ENCODE data around the gene GPN3.
"Not testable (repeated sequence)": the region's sequence is repeated elsewhere in the genome, so short reads cannot be mapped to it uniquely, and the experiment has no call there.

GPN3 gene

DNA sequence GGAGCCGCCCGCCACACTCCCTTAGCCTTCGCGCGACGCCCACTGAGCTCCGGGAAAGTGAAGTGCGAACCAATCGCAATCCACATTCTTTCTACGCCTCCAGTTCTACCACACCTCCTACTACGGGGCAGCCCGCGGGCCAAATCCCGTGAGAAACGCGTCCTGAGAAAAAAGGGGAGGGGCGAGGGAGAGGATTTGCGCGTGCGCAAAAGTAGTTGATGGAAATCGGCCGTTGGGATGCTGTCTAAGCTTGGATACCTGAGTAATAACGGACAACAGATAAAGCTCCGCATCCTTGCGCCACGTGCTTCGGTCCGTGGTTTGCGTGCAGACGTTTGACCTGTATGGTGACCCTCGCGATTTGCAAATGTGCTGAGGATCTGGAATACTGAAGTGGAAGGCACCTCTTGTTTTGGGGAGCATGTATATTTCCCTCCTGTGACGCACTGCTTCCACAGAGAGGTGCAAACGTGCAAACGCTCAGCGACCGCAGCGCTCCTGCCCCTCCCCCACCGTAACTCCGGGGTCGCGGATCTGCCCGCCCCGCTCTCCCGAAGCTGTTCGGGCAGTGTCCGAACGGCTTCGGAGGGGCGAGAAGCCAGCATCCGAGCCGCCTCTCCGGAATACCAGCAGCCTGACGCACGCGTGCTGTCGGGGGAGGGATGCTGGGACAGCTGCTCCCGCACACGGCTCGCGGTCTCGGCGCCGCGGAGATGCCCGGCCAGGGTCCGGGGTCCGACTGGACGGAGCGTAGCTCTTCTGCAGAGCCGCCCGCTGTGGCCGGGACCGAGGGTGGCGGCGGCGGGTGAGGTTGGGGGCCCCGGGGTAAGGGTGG is at the start of gene GPN3, which contains the start of gene FAM216A:
TSS of gene GPN3 (minus strand) at position 44 of the 835 bp plus-strand sequence. CDS start 54 bp downstream, outside the sequence.
TSS of gene FAM216A (plus strand) at position 632 of the 835 bp plus-strand sequence. CDS start at position 663, 31 bp downstream.
- DNase-seq = peak; percentile 96

DNA sequence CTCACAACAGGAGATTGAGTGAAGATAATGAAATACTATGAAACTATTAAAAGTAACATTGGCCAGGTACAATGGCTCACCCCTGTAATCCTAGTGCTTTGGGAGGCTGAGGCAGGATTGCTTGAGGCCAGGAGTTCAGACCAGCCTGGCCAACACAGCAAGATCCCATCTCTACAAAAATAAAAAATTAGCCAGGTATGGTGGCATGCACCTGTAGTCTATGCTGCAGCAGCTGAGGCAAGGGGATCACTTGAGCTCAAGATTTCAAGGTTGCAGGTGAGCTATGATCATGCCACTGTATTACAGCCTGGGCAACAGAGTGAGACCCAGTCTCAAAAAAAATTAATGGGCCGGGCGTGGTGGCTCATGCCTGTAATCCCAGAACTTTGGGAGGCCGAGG is 48.9 kb upstream of the GPN3 start:
- DNase-seq = no peak

DNA sequence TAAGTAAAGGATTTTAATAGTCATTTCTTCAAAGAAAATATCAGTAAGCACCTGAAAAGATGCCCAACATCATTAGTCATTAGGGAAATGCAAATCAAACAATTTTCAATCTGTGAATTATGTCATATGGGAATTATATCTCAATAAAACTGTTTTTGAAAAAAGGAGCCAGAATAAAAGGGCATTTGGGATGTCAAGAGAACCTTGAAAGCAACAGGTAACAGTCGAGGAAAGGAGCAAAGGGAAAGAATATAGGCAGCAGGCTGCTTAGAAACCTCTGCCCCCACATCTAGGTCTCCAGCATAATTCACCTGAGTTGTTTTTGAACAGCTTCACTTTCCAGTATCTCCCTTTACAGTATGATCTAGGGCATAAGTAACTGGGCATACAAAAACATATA is 46.3 kb upstream of the GPN3 start:
- DNase-seq = no peak

DNA sequence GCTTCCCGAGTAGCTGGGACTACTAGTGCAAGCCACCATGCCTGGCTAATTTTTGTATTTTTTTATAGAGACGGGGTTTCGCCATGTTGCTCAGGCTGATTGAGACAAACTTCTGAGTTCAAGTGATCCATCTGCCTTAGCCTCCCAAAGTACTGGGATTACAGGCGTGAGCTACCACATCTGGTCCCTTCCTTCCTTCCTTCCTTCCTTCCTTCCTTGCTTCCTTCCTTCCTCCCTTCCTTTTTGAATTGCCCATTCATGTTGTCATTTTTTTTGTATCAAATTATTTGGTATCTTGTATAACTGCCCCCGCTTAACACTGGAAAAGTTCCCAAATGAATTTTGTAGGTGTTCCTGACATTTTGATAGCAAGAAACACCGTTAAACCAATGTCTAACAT is 45.8 kb upstream of the GPN3 start:
- no peak for DNase-seq

DNA sequence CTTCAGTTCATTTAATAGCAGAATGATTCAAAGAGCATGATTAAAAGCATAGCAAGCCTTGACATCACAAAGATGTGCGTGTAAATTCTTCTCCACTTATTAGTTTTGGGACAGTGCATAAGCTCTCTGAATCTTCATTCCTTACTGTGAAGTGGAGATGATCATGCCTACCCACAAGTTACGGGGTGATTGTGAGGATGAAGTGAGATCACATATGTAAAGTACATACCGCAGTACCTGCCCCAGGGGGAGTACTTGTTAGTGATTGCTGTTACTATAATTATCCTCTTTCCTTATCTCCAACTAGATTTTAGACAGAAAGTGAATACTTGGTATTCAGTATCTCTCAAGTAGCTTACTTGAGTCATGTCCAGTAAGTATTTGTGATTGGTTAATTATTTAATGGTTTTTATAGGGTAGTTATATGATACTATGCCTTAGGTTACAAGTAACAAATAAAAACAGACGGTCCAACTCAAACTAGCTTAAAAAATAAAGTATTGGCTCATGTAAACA is 40.1 kb upstream of the GPN3 start:
- DNase-seq = no peak

DNA sequence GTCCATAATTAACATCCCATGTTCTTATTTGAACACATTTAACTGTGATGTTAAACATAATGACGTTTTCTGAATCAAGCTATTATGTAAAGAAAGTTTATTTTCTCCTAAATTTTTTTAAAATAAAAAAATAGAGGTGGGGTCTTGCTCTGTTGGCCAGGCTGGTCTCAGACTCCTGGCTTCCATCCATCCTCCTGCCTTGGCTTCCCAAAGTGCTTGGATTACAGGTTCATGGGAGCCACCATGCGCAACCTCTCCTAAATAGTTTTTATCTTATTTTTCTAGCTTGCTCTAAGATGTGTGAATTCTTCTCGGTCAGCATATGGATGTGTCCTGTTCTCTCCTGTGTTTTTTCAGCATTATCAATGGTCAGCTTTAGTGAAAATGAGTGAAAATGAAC is 37.3 kb upstream of the GPN3 start:
- no peak for DNase-seq

DNA sequence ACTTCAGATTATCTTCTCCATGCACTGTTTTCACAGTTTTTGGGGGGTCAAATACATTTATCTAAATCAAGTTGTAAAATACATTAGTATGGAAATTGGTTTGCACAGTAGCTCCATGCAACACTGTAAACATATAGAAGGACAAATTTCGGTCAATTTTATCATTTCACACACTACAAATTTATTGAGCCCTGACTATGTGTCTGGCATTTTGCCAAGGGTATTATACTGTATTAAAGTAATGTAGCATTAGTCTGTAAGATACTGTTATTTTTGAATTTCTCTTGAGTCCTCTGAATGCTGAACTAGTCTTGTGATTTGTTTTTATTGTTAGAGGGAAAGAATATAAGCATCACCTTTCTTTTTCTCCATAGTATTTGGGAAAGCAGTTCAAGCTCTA is 35.4 kb upstream of the GPN3 start:
- no peak for DNase-seq

DNA sequence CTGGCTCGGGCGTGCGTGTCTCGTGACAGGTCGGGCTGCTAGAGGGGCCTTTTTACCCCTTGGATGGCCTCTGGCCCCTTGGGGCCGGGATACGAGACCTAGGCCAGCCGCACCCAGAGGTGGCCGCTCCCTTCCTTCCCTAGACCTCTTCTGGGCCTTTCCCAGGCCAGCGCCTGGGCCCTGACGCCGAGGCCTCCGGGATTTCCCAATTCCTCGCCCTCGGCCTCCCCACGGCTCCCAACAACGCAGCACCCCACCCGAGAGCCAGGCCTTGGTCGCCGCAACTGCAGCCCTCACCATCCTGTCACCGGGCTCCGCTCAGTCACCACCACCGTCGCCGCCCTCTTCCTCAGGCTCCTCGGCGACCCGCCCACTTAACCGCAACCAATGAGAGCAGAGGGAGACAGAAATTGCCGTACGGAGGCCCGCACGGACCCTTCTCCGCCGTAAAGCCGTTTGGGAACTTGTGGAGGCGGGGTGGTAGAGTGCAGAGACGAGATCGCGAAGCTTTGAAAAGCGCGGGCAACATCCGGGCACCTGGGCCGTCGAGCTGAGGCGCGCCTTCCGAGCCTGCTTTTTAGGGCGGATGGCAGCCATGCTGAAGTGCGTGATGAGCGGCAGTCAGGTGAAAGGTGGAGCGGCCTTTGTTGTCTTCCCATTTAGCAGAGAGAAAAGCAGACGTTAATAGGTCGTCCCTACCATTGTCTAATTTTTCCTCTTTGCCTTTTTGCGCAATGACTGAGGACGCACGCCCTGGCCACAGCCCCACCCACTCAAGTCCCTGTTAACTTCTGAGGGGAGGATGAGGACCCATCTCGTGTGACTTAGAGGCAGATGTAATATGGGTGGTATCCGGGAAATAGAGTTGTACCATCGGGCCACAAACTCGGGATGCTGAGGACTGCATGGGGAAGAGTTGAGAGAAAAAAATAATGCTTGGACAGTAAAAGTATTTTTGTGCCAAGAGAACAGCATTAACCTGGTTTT is 34.0 kb upstream of the GPN3 start, which contains the start of the genes RAD9B and VPS29:
TSS of gene RAD9B (plus strand) at position 580 of the 987 bp plus-strand sequence. CDS start at position 587, 7 bp downstream.
TSS of gene VPS29 (minus strand) at position 360 of the 987 bp plus-strand sequence. CDS start at position 300, 60 bp downstream.
- peak; percentile 97 for DNase-seq

DNA sequence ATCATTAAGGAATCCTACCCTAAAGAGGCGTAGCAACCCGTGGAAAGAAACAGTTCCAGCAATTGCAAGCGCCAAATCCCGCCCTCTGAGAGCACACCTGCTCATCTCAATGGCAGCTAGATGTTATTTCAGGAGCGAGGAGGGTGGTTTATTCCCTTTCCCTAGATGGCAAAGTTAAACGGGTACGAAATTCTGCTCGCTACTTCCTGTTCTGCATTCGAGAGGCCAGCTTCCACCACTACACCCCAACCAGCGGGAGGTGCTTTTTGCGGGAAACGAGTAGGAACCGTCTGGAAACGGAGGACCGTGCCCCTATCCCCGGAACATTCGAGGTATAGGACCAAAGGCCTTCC is 33.3 kb upstream of the GPN3 start:
- DNase-seq = peak; percentile 51

DNA sequence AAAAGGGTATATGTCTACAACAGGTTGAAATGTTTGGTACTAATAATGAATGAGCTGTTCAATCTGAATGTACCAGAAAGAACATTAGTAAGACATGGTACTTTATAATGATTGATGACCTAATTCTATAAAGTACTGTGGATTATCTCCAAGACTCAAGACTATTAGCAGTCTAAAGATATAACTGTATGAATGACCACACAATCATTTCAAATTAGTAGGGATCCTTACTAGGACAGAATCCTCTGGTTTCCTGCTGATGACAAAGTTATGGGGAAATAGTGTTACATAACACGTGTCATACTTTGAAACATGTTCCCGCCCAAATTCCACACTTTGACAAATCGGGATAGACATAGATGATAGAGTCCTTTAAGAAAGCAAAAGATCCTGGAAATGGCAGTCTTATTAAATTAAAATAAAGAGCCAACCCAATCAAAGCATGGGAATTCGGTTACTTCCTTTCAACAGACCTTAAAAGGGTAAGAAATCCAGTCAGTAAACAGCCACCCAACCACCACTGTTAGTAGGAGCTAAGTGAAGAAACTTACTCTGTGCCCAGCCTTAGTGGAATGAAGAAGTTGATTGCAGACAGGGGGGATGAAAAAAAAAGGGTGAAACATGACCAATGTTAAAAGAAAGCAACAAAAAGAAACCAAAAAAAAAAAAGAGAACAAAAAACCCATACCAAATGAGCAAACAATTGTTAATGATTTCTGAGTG is 31.1 kb upstream of the GPN3 start:
- no peak for DNase-seq

DNA sequence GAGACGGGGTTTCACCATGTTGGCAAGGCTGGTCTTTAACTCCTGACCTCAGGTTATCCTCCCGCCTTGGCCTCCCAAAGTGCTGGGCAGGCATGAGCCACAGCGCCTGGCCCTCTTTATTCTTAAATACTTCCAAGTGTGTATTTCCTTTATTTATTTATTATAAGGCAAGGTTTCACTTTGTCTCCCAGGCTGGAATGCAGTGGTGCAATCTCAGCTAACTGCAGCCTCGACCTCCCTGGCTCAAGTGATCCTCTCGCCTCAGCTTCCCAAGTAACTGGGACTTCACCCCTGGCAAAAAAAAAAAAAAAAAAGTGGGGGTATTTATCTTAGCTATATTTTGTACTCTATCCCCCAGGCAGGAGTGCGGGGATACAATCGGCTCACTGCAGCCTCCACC is 7.4 kb upstream of the GPN3 start:
- no peak for DNase-seq

DNA sequence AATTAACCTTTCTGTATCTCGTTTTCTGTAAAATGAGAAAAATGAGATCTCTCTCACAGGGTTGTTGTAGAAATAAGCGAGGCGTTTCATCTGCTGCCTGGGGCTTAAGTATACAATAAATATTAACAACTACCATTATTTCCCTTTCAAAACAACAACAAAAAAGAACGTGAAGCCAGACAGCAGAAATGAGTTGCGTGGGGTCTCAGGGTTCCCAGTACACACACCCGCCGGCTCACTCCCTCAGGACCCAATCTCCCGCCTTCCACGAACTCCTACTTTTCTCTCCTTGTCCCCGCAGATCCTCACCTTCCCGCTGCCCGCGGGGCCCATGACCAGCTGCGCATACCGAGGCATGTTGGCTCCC is 227 bp downstream of the GPN3 start:
- no peak for DNase-seq

DNA sequence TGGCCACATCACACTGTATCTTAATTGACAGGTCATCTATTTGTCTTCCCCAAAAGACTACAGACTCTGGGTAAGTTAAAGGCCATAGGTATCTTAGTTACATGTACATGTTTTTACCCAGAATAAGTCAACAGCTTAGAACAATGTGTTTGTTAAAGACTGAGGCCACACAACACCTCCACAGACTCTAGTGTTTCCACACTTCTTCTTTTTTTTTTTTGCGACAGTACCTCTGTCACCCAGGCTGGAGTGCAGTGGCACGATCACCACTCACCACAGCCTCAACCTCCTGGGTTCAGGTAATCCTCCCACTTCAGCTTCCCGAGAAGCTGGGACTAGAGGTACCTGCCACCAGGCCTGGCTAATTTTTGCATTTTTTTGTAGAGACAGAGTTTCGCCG is 1.3 kb downstream of the GPN3 start:
- DNase-seq = no peak

DNA sequence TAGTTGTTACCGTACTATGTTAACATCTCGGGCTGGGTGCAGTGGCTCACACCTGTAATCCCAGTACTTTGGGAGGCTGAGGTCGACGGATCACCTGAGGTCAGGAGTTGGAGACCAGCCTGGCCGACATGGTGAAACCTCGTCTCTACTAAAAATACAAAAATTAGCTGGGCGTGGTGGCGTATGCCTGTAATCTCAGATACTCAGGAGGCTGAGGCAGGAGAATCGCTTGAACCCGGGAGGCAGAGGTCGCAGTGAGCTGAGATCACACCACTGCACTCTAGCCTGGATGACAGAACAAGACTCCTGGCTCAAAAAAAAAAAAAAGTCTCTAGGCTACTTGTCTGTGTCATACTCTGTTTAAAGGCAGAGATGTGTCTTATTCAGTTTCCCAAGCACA is 2.3 kb downstream of the GPN3 start:
- DNase-seq = not testable (repeated sequence)

DNA sequence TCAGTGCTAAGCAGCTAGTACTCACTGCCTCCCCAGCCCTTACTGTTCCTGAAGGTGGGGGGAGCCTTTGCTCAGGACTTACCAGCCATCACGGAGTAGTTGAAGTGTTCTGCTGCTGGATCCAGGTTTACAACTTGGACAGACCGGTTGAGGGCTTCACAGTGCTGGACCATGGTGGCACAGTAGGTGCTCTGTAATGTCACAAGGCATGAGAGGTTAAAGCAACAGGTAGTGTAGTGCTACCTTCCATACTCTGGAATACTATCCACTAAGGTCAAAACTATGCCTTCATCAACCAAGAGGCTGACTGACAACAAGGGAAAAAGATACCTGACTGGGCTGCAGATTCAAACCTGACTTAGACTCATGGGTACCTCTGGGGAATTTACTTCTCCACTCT is 3.0 kb downstream of the GPN3 start:
- no peak for DNase-seq

DNA sequence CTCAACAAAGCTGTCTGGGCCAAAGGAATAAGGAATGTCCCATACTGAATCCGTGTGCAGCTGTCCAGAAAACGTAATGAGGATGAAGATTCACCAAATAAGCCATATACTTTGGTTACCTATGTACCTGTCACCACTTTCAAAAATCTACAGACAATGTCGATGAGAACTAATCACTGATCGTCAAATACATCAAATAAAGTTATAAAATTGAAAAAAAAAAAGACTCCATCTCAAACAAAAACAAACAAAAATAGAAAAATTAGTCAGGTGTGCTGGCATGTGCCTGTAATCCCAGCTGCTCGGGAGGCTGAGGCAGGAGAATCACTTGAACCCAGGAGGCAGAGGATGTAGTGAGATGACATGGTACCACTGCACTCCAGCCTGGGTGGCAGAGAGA is 6.9 kb downstream of the GPN3 start:
- DNase-seq = not testable (repeated sequence)

DNA sequence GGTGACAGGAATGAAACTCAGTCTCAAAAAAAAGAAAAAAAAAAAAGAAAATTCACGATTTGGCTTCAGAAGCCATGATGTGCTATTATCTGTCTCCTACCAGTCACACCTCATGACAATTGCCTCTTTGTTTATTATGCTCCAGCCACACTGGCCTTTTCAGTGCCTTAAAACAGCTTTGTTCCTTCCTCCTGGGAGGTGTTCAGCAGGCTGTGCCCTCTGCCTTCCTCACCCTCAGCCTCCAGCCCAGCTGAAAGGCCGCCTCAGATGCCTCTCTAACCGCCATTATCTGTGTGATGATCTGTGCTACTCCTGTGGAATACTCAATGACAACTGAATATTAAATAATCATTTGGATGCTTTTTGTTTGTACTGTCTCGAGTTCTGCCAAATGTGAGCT is 9.3 kb downstream of the GPN3 start:
- no peak for DNase-seq

DNA sequence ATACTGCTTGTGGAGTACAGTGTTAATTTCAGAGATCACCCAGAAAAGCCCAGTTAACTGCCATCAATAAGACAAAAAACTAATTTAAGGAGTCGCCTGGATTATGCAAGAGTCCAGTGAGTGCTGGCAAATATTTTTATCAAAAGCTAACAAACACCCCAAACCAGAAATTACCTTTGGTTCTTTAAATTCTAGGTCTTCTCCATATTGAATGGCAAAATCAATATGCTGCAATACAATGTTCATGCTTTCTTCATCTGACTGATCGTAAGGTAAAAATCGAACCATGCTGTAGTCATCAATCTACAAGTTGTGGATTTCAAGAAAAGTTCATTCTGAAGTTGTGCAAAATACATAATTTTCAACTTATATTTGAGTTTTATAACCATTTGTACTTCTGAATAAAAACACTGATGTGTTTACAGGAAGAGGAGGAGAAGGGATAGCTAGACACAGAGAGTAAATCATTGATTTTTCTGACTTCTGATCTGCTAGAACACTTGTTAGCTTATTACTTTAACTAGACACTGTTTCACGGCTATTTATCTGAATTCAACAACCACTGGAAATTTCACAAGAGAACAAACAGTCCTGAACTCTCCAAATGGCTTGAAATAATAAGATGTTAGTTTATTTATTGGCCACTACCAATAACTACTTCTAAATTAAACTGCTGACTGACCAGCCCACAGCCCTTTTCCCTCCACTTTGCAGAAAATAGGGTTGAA is 14.3 kb downstream of the GPN3 start:
- DNase-seq = no peak

DNA sequence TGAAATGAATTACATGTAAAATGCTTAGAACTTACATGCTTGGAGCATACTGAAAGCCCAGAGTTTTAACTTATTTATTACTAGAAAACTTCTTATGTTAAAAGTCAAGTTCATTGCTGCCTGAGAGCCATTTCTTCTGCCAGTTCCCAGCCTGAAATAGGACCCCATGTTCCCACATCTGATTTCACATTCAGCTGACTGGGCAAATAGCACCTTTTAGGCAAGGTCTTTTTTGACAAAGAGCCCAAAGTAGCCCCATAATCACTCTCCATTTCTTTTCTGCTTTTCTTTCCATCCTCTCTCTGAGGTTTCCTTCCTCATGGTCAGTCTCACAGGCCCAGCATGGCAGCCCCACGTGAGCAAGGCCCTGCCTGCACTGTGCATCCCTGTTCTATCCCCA is 16.8 kb downstream of the GPN3 start:
- DNase-seq = no peak

DNA sequence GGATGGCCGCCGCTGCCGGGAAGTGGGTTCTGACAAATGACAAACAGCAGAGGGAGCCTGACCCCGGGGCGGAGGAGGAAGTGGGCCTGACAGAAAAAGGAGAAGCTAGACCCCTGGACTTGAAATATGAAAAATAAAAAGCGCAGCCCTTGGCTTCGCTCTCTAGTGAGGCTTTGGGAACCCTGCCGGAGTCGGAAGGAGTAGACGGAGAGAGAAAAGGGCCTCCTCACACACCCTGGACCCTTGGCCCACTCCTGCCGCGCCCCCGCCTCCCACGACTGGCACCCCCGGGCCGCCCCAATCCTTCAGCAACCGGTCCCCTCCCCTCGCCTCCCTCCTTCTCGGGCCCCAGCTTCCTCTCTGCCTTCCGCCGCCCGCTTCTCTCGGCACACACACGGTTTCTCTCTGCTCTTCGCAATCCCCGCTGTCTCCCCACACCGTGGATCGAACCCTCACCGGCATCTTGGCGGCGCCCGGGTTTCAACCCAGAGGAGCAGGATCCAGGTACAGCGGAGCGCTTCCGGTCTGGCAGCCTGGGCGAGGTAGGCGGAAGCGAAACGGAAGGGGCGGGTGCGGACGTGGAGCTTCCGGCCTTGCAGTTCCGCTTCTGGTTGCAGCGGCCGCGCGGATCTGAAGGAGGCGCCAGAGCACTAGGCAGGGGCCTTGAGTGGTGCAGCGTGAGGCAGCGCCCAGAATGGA is 18.1 kb downstream of the GPN3 start, which contains the start of gene ARPC3:
TSS of gene ARPC3 (minus strand) at position 539 of the 699 bp plus-strand sequence. CDS start at position 462, 77 bp downstream.
- DNase-seq = peak; percentile 94

DNA sequence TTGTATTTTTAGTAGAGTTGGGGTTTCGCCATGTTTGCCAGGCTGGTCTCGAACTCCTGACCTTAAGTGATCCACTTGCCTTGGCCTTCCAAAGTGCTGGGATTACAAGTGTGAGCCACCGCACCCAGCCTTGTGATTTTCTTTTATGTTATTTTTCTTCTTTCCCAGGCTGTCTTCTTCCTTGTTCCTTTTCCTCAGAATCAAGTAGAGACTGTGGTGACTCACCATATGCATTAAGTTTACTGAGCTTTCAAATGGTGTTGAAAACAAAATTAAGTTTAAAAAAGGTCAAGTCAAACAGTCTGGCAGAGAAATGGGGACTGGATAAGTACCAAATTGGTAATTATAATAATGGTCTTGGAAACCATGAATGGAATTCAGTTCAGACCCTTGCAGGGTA is 23.6 kb downstream of the GPN3 start:
- no peak for DNase-seq
